Neural cell (in vitro differentiated cells): ENCODE measurements around the gene VIP. TPM values are rescaled to one million over a fixed set of nuclear protein-coding genes. Genes with fewer than 3 reads are reported as not detected.

ENCODE experiments used
- H2AFZ ChIP-seq: fragments of 200-600, 300-800 bp; sonication (generic), shearing (Covaris generic); 2 replicates; pipeline ENCODE4 v1.6.0; 2014; ENCODE audit warnings: low read depth, mild to moderate bottlenecking, antibody characterized with exemption, low read length, moderate library complexity
- H3F3A ChIP-seq: fragments of 200-600 bp; shearing (Covaris generic); 2 replicates; pipeline ENCODE4 v1.6.1; 2016; ENCODE audit warnings: mild to moderate bottlenecking, moderate library complexity, mixed read lengths, antibody characterized with exemption, low read length; ENCODE audit not compliant: insufficient read depth, poor library complexity, severe bottlenecking
- H3K27ac ChIP-seq: fragments of 200-600, 300-800 bp; sonication (generic), shearing (Covaris generic); 2 replicates; pipeline ENCODE4 v1.5.1; 2014; ENCODE audit warnings: mild to moderate bottlenecking, low read length, moderate library complexity
- H3K27me3 ChIP-seq: fragments of 300-800, 200-600 bp; sonication (generic), shearing (Covaris generic); 2 replicates; pipeline ENCODE4 v1.6.0; 2014; ENCODE audit warnings: mild to moderate bottlenecking, low read depth, low read length, moderate library complexity; ENCODE audit not compliant: insufficient read depth
- H3K36me3 ChIP-seq: fragments of 300-800, 200-600 bp; sonication (generic), shearing (Covaris generic); 2 replicates; pipeline ENCODE4 v1.5.1; 2014; ENCODE audit warnings: mild to moderate bottlenecking, antibody characterized with exemption, low read length, moderate library complexity; ENCODE audit not compliant: insufficient read depth
- H3K4me2 ChIP-seq: fragments of 300-800, 200-600 bp; sonication (generic), shearing (Covaris generic); 2 replicates; pipeline ENCODE4 v1.6.0; 2014; ENCODE audit warnings: mild to moderate bottlenecking, low read length
- H3K4me3 ChIP-seq: fragments of 300-800, 200-600 bp; sonication (generic), shearing (Covaris generic); 2 replicates; pipeline ENCODE4 v1.5.1; 2014; ENCODE audit warnings: mild to moderate bottlenecking, low read length, moderate library complexity
- H3K79me2 ChIP-seq: fragments of 200-600 bp; shearing (Covaris generic); replicated peaks from 2 replicates; pipeline ENCODE4 v1.6.0; 2014; ENCODE audit warnings: mild to moderate bottlenecking, low read length, moderate library complexity; ENCODE audit not compliant: insufficient read depth
- H3K9ac ChIP-seq: fragments of 300-800, 200-600 bp; sonication (generic), shearing (Covaris generic); 2 replicates; pipeline ENCODE4 v1.6.1; 2016; ENCODE audit warnings: mild to moderate bottlenecking, low read length, mixed read lengths
- H3K9me2 ChIP-seq: fragments of 200-600 bp; shearing (Covaris generic); 2 replicates; pipeline ENCODE4 v1.6.1; 2016; ENCODE audit warnings: mild to moderate bottlenecking, low read length, mixed read lengths; ENCODE audit not compliant: insufficient read depth
- H3K9me3 ChIP-seq: fragments of 200-600, 300-800 bp; sonication (generic), shearing (Covaris generic); 2 replicates; pipeline ENCODE4 v1.6.1; 2016; ENCODE audit warnings: mild to moderate bottlenecking, mixed run types, low read length, moderate library complexity, mixed read lengths
- H4K20me1 ChIP-seq: fragments of 200-600 bp; shearing (Covaris generic); 2 replicates; pipeline ENCODE4 v1.6.1; 2016; ENCODE audit warnings: mild to moderate bottlenecking, mixed run types; ENCODE audit not compliant: insufficient read depth
- EP300 ChIP-seq: fragments of 450-650 bp; conservative IDR thresholded peaks from 2 replicates; pipeline ENCODE4 v1.6.1; 2014; ENCODE audit warnings: antibody characterized with exemption, mild to moderate bottlenecking, moderate library complexity; ENCODE audit not compliant: poor library complexity, severe bottlenecking
- EZH2 ChIP-seq: fragments of 200-600, 300-800 bp; shearing (Covaris generic), sonication (generic); IDR thresholded peaks from 2 replicates; pipeline ENCODE4 v1.6.1; 2014; ENCODE audit warnings: antibody characterized with exemption, low read length, borderline replicate concordance, mild to moderate bottlenecking; ENCODE audit not compliant: insufficient read depth, poor library complexity, severe bottlenecking
- MXI1 ChIP-seq: fragments of 450-650 bp; conservative IDR thresholded peaks from 2 replicates; pipeline ENCODE4 v1.6.1; 2014; ENCODE audit warnings: antibody characterized with exemption, mild to moderate bottlenecking; ENCODE audit not compliant: poor library complexity, severe bottlenecking
- POLR2AphosphoS5 ChIP-seq: IDR thresholded peaks from 2 replicates; pipeline ENCODE4 v1.6.1; 2012
- RAD21 ChIP-seq: fragments of 450-650 bp; conservative IDR thresholded peaks from 2 replicates; pipeline ENCODE4 v1.6.1; 2014; ENCODE audit warnings: antibody characterized with exemption, mild to moderate bottlenecking, moderate library complexity
- SMC3 ChIP-seq: fragments of 450-650 bp; conservative IDR thresholded peaks from 2 replicates; pipeline ENCODE4 v1.6.1; 2014; ENCODE audit warnings: antibody characterized with exemption, mild to moderate bottlenecking, moderate library complexity; ENCODE audit not compliant: poor library complexity
- TAF1 ChIP-seq: IDR thresholded peaks from 2 replicates; pipeline ENCODE4 v1.6.1; 2012; ENCODE audit warnings: low read depth
- polyA plus RNA-seq: library from polyadenylated mRNA; depleted of rRNA; stranded (reverse); fragments of >200 nt; gene quantifications from 2 replicates; pipeline ENCODE4 v1.2.3, GENCODE V29; 2014
- TF ChIP-seq, protein P1 (sequence below): fragments of 450-650 bp; IDR thresholded peaks from 2 replicates; pipeline ENCODE4 v1.5.1; 2014; ENCODE audit warnings: antibody characterized with exemption, mild to moderate bottlenecking, moderate library complexity; ENCODE audit not compliant: poor library complexity, severe bottlenecking
- TF ChIP-seq, protein P2 (sequence below): IDR thresholded peaks from 2 replicates; pipeline ENCODE4 v1.6.1; 2012; ENCODE audit warnings: borderline replicate concordance

Gene VIP
- polyA plus RNA-seq, 1 donor from 2014 or later: 0.63 TPM

DNA sequence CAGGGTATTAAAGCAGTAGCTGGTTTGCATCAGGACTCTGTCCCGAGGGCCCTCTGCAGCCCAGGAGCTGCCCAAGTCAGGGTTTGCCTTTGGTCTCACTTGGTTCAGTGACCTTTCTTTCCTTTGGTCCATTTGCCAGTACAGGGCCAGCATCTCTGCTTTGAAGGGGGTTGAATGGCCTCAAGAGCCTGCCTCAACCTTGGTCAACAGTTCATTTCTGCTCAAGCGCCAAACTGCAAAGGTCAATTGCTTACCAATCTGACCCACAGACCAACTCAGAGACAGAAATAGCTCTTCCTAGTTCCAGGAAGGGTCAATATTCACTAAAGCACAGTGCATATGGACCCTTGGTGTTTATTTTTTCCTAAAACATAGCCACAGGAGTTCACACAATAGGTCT, 19.4 kb downstream of the VIP start:
- no peak for TF ChIP-seq RAD21
- no peak for TF ChIP-seq EZH2
- TF ChIP-seq EP300: no peak
- no peaks in the 10 kb centered on the region for H3K27me3 ChIP-seq
- no peak overlapping the region for H3K4me2 ChIP-seq
- no peaks in the 10 kb centered on the region for H3K9me2 ChIP-seq
- no peak overlapping the region for H3K9ac ChIP-seq
- H3K27ac ChIP-seq: no peak overlapping the region
- H3K4me3 ChIP-seq: no peak overlapping the region
- H3F3A ChIP-seq: no peaks in the 10 kb centered on the region
- no peaks in the 10 kb centered on the region for H4K20me1 ChIP-seq
- H3K36me3 ChIP-seq: no peaks in the 10 kb centered on the region
- no peak overlapping the region for H2AFZ ChIP-seq
- H3K9me3 ChIP-seq: no peaks in the 10 kb centered on the region
- no peaks in the 10 kb centered on the region for H3K79me2 ChIP-seq

DNA sequence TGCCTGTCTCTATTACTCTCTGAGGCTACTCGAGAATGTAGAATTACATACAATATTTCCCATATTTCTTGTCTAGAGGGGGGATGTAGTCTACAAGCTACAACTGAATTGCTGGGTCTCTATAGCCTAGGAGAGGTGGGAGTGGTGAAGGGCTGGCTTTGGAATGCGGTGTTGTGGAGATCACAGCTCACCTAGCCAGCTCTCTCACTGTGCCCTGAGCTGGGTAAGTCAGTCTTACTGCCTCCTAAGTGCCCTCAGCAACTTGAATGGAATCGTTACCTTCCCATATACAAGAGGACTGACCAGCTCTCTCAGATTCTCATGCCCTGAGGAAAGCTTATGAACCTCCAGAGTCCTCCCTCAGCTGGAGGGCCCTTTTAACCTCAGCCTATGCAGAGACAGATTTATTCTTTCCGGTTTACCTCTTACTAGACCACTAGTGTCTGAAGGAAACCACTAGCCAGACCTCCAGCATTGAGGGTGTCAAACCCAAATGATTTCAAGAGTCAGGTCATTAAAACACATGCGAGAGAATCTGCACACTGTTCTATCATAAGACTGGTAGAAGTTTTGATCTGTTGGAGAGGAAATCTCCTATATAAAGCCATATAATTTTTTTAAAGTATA, 20.6 kb downstream of the VIP start:
- H3K4me2 ChIP-seq: no peak overlapping the region
- no peaks in the 10 kb centered on the region for H3K9me3 ChIP-seq
- H3K27me3 ChIP-seq: no peaks in the 10 kb centered on the region
- no peaks in the 10 kb centered on the region for H3K9me2 ChIP-seq
- H3K9ac ChIP-seq: no peak overlapping the region
- no peaks in the 10 kb centered on the region for H3F3A ChIP-seq
- no peak overlapping the region for H2AFZ ChIP-seq
- TF ChIP-seq, protein P1, sequence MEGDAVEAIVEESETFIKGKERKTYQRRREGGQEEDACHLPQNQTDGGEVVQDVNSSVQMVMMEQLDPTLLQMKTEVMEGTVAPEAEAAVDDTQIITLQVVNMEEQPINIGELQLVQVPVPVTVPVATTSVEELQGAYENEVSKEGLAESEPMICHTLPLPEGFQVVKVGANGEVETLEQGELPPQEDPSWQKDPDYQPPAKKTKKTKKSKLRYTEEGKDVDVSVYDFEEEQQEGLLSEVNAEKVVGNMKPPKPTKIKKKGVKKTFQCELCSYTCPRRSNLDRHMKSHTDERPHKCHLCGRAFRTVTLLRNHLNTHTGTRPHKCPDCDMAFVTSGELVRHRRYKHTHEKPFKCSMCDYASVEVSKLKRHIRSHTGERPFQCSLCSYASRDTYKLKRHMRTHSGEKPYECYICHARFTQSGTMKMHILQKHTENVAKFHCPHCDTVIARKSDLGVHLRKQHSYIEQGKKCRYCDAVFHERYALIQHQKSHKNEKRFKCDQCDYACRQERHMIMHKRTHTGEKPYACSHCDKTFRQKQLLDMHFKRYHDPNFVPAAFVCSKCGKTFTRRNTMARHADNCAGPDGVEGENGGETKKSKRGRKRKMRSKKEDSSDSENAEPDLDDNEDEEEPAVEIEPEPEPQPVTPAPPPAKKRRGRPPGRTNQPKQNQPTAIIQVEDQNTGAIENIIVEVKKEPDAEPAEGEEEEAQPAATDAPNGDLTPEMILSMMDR: no peak
- TF ChIP-seq EP300 (no peak), POLR2AphosphoS5 (no peak), RAD21 (no peak), TAF1 (no peak), SMC3 (no peak), MXI1 (no peak), EZH2 (no peak)
- TF ChIP-seq, protein P2, sequence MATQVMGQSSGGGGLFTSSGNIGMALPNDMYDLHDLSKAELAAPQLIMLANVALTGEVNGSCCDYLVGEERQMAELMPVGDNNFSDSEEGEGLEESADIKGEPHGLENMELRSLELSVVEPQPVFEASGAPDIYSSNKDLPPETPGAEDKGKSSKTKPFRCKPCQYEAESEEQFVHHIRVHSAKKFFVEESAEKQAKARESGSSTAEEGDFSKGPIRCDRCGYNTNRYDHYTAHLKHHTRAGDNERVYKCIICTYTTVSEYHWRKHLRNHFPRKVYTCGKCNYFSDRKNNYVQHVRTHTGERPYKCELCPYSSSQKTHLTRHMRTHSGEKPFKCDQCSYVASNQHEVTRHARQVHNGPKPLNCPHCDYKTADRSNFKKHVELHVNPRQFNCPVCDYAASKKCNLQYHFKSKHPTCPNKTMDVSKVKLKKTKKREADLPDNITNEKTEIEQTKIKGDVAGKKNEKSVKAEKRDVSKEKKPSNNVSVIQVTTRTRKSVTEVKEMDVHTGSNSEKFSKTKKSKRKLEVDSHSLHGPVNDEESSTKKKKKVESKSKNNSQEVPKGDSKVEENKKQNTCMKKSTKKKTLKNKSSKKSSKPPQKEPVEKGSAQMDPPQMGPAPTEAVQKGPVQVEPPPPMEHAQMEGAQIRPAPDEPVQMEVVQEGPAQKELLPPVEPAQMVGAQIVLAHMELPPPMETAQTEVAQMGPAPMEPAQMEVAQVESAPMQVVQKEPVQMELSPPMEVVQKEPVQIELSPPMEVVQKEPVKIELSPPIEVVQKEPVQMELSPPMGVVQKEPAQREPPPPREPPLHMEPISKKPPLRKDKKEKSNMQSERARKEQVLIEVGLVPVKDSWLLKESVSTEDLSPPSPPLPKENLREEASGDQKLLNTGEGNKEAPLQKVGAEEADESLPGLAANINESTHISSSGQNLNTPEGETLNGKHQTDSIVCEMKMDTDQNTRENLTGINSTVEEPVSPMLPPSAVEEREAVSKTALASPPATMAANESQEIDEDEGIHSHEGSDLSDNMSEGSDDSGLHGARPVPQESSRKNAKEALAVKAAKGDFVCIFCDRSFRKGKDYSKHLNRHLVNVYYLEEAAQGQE: no peak
- no peaks in the 10 kb centered on the region for H3K36me3 ChIP-seq
- no peaks in the 10 kb centered on the region for H3K79me2 ChIP-seq
- no peak overlapping the region for H3K27ac ChIP-seq
- no peak overlapping the region for H3K4me3 ChIP-seq
- H4K20me1 ChIP-seq: no peaks in the 10 kb centered on the region

- no peak overlapping the region for H2AFZ ChIP-seq
- H3K9me3 ChIP-seq: no peaks in the 10 kb centered on the region
- no peak overlapping the region for H3K4me2 ChIP-seq
- no peak overlapping the region for H3K27ac ChIP-seq
- H3K9me2 ChIP-seq: no peaks in the 10 kb centered on the region
- H3F3A ChIP-seq: no peaks in the 10 kb centered on the region
- no peaks in the 10 kb centered on the region for H3K79me2 ChIP-seq
- no peaks in the 10 kb centered on the region for H3K27me3 ChIP-seq
- H3K9ac ChIP-seq: no peak overlapping the region
- H3K36me3 ChIP-seq: no peaks in the 10 kb centered on the region
- H4K20me1 ChIP-seq: no peaks in the 10 kb centered on the region
- TF ChIP-seq, protein P2: no peak
- TF ChIP-seq EP300: no peak
- no peak for TF ChIP-seq RAD21
- no peak for TF ChIP-seq MXI1
- no peak for TF ChIP-seq SMC3
- TF ChIP-seq EZH2: no peak
- no peak for TF ChIP-seq POLR2AphosphoS5
- no peak overlapping the region for H3K4me3 ChIP-seq
Measured at GRCh38 chr6:152775428-152775827, 24.8 kb downstream of the VIP start.
